Measurements from ENCODE around the gene ZBTB20.

Gene ZBTB20

GRCh38 chr3:115052906-115053305, 94.2 kb downstream of the ZBTB20 start:
- Mint-ChIP-seq H3K4me1 (ENCODE audit: low read depth) (no peaks in the 10 kb centered on the region), H3K27me3 (ENCODE audit: low read depth) (no peaks in the 10 kb centered on the region), H3K4me3 (no peak overlapping the region), H3K27ac (no peak overlapping the region), H3K36me3 (ENCODE audit: low read depth) (no peaks in the 10 kb centered on the region), H3K9me3 (no peaks in the 10 kb centered on the region)
- no peak for DNase-seq (ENCODE audit: low spot score)

GRCh38 chr3:115042351-115042750, 104.7 kb downstream of the ZBTB20 start:
- H3K4me3 Mint-ChIP-seq, result no peak overlapping the region
- no peaks in the 10 kb centered on the region for H3K36me3 Mint-ChIP-seq (ENCODE audit: low read depth)
- no peaks in the 10 kb centered on the region for H3K27me3 Mint-ChIP-seq (ENCODE audit: low read depth)
- no peaks in the 10 kb centered on the region for H3K4me1 Mint-ChIP-seq (ENCODE audit: low read depth)
- no peaks in the 10 kb centered on the region for H3K9me3 Mint-ChIP-seq
- no peak for DNase-seq (ENCODE audit: low spot score)
- H3K27ac Mint-ChIP-seq, result no peak overlapping the region

GRCh38 chr3:115040673-115041286, 106.3 kb downstream of the ZBTB20 start:
- Mint-ChIP-seq H3K36me3 (ENCODE audit: low read depth) (no peaks in the 10 kb centered on the region), H3K9me3 (no peaks in the 10 kb centered on the region), H3K4me1 (ENCODE audit: low read depth) (no peaks in the 10 kb centered on the region), H3K27ac (no peak overlapping the region), H3K27me3 (ENCODE audit: low read depth) (no peaks in the 10 kb centered on the region), H3K4me3 (no peak overlapping the region)
- no peak for DNase-seq (ENCODE audit: low spot score)

- no peaks in the 10 kb centered on the region for H3K4me1 Mint-ChIP-seq (ENCODE audit: low read depth)
- no peaks in the 10 kb centered on the region for H3K27me3 Mint-ChIP-seq (ENCODE audit: low read depth)
- H3K27ac Mint-ChIP-seq, result no peak overlapping the region
- no peak for DNase-seq (ENCODE audit: low spot score)
- no peak overlapping the region for H3K4me3 Mint-ChIP-seq
- H3K36me3 Mint-ChIP-seq (ENCODE audit: low read depth), result no peaks in the 10 kb centered on the region
- H3K9me3 Mint-ChIP-seq, result peaks cover 2% of the 10 kb centered on the region
Observed at GRCh38 chr3:115040246-115040645, 106.8 kb downstream of the ZBTB20 start.

- Mint-ChIP-seq H3K27ac (no peak overlapping the region), H3K4me1 (ENCODE audit: low read depth) (no peaks in the 10 kb centered on the region), H3K4me3 (no peak overlapping the region), H3K36me3 (ENCODE audit: low read depth) (no peaks in the 10 kb centered on the region), H3K27me3 (ENCODE audit: low read depth) (no peaks in the 10 kb centered on the region), H3K9me3 (peaks cover 9% of the 10 kb centered on the region)
- DNase-seq (ENCODE audit: low spot score), result no peak
Observed at GRCh38 chr3:115038817-115039216, 108.3 kb downstream of the ZBTB20 start.

GRCh38 chr3:115022835-115023398, 124.2 kb downstream of the ZBTB20 start:
- H3K36me3 Mint-ChIP-seq (ENCODE audit: low read depth), result no peaks in the 10 kb centered on the region
- H3K9me3 Mint-ChIP-seq, result no peaks in the 10 kb centered on the region
- H3K27me3 Mint-ChIP-seq (ENCODE audit: low read depth), result no peaks in the 10 kb centered on the region
- no peak overlapping the region for H3K4me3 Mint-ChIP-seq
- H3K4me1 Mint-ChIP-seq (ENCODE audit: low read depth), result no peaks in the 10 kb centered on the region
- H3K27ac Mint-ChIP-seq, result no peak overlapping the region
- DNase-seq (ENCODE audit: low spot score), result no peak

- DNase-seq (ENCODE audit: low spot score), result no peak
- Mint-ChIP-seq H3K27ac (no peak overlapping the region), H3K9me3 (peaks cover under 1% of the 10 kb centered on the region), H3K36me3 (ENCODE audit: low read depth) (no peaks in the 10 kb centered on the region), H3K27me3 (ENCODE audit: low read depth) (no peaks in the 10 kb centered on the region), H3K4me1 (ENCODE audit: low read depth) (no peaks in the 10 kb centered on the region), H3K4me3 (no peak overlapping the region)
Observed at GRCh38 chr3:115022199-115022598, 124.9 kb downstream of the ZBTB20 start.

GRCh38 chr3:115021061-115021460, 126.0 kb downstream of the ZBTB20 start:
- H3K4me3 Mint-ChIP-seq, result no peak overlapping the region
- H3K4me1 Mint-ChIP-seq (ENCODE audit: low read depth), result no peaks in the 10 kb centered on the region
- no peaks in the 10 kb centered on the region for H3K36me3 Mint-ChIP-seq (ENCODE audit: low read depth)
- H3K9me3 Mint-ChIP-seq, result peaks cover 11% of the 10 kb centered on the region
- no peak overlapping the region for H3K27ac Mint-ChIP-seq
- no peak for DNase-seq (ENCODE audit: low spot score)
- no peaks in the 10 kb centered on the region for H3K27me3 Mint-ChIP-seq (ENCODE audit: low read depth)

GRCh38 chr3:115019900-115020299, 127.2 kb downstream of the ZBTB20 start:
- no peak for DNase-seq (ENCODE audit: low spot score)
- no peaks in the 10 kb centered on the region for H3K36me3 Mint-ChIP-seq (ENCODE audit: low read depth)
- H3K4me3 Mint-ChIP-seq, result no peak overlapping the region
- H3K27ac Mint-ChIP-seq, result no peak overlapping the region
- H3K27me3 Mint-ChIP-seq (ENCODE audit: low read depth), result no peaks in the 10 kb centered on the region
- no peaks in the 10 kb centered on the region for H3K4me1 Mint-ChIP-seq (ENCODE audit: low read depth)
- H3K9me3 Mint-ChIP-seq, result peaks cover 11% of the 10 kb centered on the region

- Mint-ChIP-seq H3K4me3 (no peak overlapping the region), H3K27me3 (ENCODE audit: low read depth) (no peaks in the 10 kb centered on the region), H3K9me3 (peaks cover 11% of the 10 kb centered on the region), H3K27ac (no peak overlapping the region), H3K4me1 (ENCODE audit: low read depth) (no peaks in the 10 kb centered on the region), H3K36me3 (ENCODE audit: low read depth) (no peaks in the 10 kb centered on the region)
- no peak for DNase-seq (ENCODE audit: low spot score)
Observed at GRCh38 chr3:115018694-115019093, 128.4 kb downstream of the ZBTB20 start.

- Mint-ChIP-seq H3K27ac (no peak overlapping the region), H3K4me3 (no peak overlapping the region), H3K4me1 (ENCODE audit: low read depth) (no peaks in the 10 kb centered on the region), H3K27me3 (ENCODE audit: low read depth) (no peaks in the 10 kb centered on the region), H3K9me3 (peaks cover 7% of the 10 kb centered on the region), H3K36me3 (ENCODE audit: low read depth) (no peaks in the 10 kb centered on the region)
- DNase-seq (ENCODE audit: low spot score), result no peak
Observed at GRCh38 chr3:115007966-115008365, 139.1 kb downstream of the ZBTB20 start.

- no peak for DNase-seq (ENCODE audit: low spot score)
- H3K27me3 Mint-ChIP-seq (ENCODE audit: low read depth), result no peaks in the 10 kb centered on the region
- no peak overlapping the region for H3K27ac Mint-ChIP-seq
- no peaks in the 10 kb centered on the region for H3K36me3 Mint-ChIP-seq (ENCODE audit: low read depth)
- H3K4me1 Mint-ChIP-seq (ENCODE audit: low read depth), result no peaks in the 10 kb centered on the region
- H3K9me3 Mint-ChIP-seq, result peaks cover 3% of the 10 kb centered on the region
- no peak overlapping the region for H3K4me3 Mint-ChIP-seq
Observed at GRCh38 chr3:115004201-115005140, 142.6 kb downstream of the ZBTB20 start.

GRCh38 chr3:114998971-114999579, 148.0 kb downstream of the ZBTB20 start:
- Mint-ChIP-seq H3K9me3 (peaks cover 11% of the 10 kb centered on the region), H3K36me3 (ENCODE audit: low read depth) (no peaks in the 10 kb centered on the region)

More at GRCh38 chr3:114998971-114999579, 148.0 kb downstream of the ZBTB20 start:
- H3K4me1 Mint-ChIP-seq (ENCODE audit: low read depth), result no peaks in the 10 kb centered on the region
- H3K27me3 Mint-ChIP-seq (ENCODE audit: low read depth), result no peaks in the 10 kb centered on the region
- no peak overlapping the region for H3K27ac Mint-ChIP-seq
- H3K4me3 Mint-ChIP-seq, result no peak overlapping the region
- no peak for DNase-seq (ENCODE audit: low spot score)

All from T-helper 2 cell treated with Interferon-gamma antibody and Interleukin-4, amounts not matched to agents 5 μg/mL and 100 μg/mL, for 36 hours (primary cell).